CD4-positive, alpha-beta T cell (primary cell): ENCODE results near the gene PSENEN. TPM values are rescaled to one million over a fixed set of nuclear protein-coding genes. Genes with fewer than 3 reads are reported as not detected.
A peak's percentile ranks its signal among the peaks of the same experiment; 100 is the strongest.

Experiments
- ATAC-seq: fragments of 200-7000 bp; cut with Tn5 transposase; one replicate; pipeline ENCODE4 v1.10.0; 2022; ENCODE audit warnings: mild to moderate bottlenecking; ENCODE audit not compliant: poor library complexity
- CTCF ChIA-PET: fragments of 350-600 bp; sonication (Branson Sonifier 250); formaldehyde crosslinking; loops from one replicate; lab custom pipeline; 2021; ENCODE audit warnings: antibody characterized with exemption, inconsistent platforms; lab: Charles Lee
- POLR2A ChIA-PET: fragments of 350-600 bp; sonication (Branson Sonifier 250); formaldehyde crosslinking; loops from one replicate; lab custom pipeline; 2021; ENCODE audit warnings: antibody characterized with exemption, inconsistent platforms; lab: Charles Lee
- DNase-seq, 14 experiments: peaks; one replicate each; pipeline ENCODE4 v3.0.0-alpha.2; 2013 to 2020; ENCODE audit warnings: mixed read lengths in 2 of 14
- H3K27ac ChIP-seq, 2 donors: one replicate each; pipeline versions ENCODE4 v1.5.1 to v1.7.0; 2013; ENCODE audit warnings: low read length in 2 of 2, low read depth in 1 of 2, mild to moderate bottlenecking in 1 of 2
- H3K27me3 ChIP-seq, 2 experiments: 1 replicate in 1 of 2; 2 replicates in 1 of 2; pipeline versions ENCODE4 v1.6.1 to v1.7.0; 2013; ENCODE audit warnings: low read length in 2 of 2, control low read depth in 1 of 2, mild to moderate bottlenecking in 1 of 2, moderate library complexity in 1 of 2; ENCODE audit not compliant: insufficient read depth in 2 of 2, control insufficient read depth in 1 of 2
- H3K36me3 ChIP-seq: one replicate; pipeline ENCODE4 v1.6.1; 2013; ENCODE audit warnings: low read length, control low read depth; ENCODE audit not compliant: insufficient read depth
- H3K4me1 ChIP-seq: one replicate; pipeline ENCODE4 v1.6.1; 2013; ENCODE audit warnings: low read length, control low read depth; ENCODE audit not compliant: insufficient read depth
- H3K4me3 ChIP-seq: one replicate; pipeline ENCODE4 v1.5.1; 2013; ENCODE audit warnings: mild to moderate bottlenecking, low read length, moderate library complexity
- H3K9me3 ChIP-seq, 2 experiments: 1 replicate in 1 of 2; 2 replicates in 1 of 2; pipeline versions ENCODE4 v1.6.1 to v1.7.0; 2013; ENCODE audit warnings: low read length in 2 of 2, mild to moderate bottlenecking in 2 of 2, control low read depth in 1 of 2, moderate library complexity in 1 of 2; ENCODE audit not compliant: control insufficient read depth in 1 of 2, insufficient read depth in 1 of 2
- H3K27ac Mint-ChIP-seq: one replicate; pipeline ENCODE4 v1.8.0; 2020; ENCODE audit warnings: mixed read lengths
- H3K27me3 Mint-ChIP-seq: one replicate; pipeline ENCODE4 v1.8.0; 2021; ENCODE audit warnings: mixed read lengths
- H3K36me3 Mint-ChIP-seq: one replicate; pipeline ENCODE4 v1.8.0; 2021; ENCODE audit warnings: low read depth, mixed read lengths
- H3K4me1 Mint-ChIP-seq: one replicate; pipeline ENCODE4 v1.8.0; 2021; ENCODE audit warnings: low read depth, mixed read lengths
- H3K4me3 Mint-ChIP-seq: one replicate; pipeline ENCODE4 v1.8.0; 2020; ENCODE audit warnings: mild to moderate bottlenecking, mixed read lengths
- H3K9me3 Mint-ChIP-seq: one replicate; pipeline ENCODE4 v1.8.0; 2020; ENCODE audit warnings: mixed read lengths
- CTCF ChIP-seq: fragments of 200-600 bp; IDR thresholded peaks from one replicate; pipeline ENCODE4 v1.8.0; 2022; ENCODE audit warnings: antibody characterized with exemption, mild to moderate bottlenecking
- intact Hi-C, 2 experiments: fragments of 100-400 bp; cut with DNase I in 1 of 2; cut with micrococcal nuclease in 1 of 2; formaldehyde crosslinking; loops; one replicate each; pipeline versions ENCODE4 v1.15.1 to v1.9.0; 2023 to 2025; cut with DNase I, micrococcal nuclease
- total RNA-seq, 174 experiments: library from RNA in 2 of 174; stranded (reverse) in 2 of 174; gene quantifications; one replicate each; pipeline ENCODE4 v1.2.3 and lab custom pipeline; 2021 to 2026

Gene PSENEN
- total RNA-seq, 2 experiments from 2014 or later = 7.3 to 9.4 TPM

GRCh38 chr19:35713506-35713850 lies 32.0 kb upstream of the PSENEN start:
- Histone ChIP-seq H3K9me3 (no peaks in the 10 kb centered on the region), H3K4me3 (peak overlapping the region; percentile 9), H3K27ac (peak overlapping the region in 1 of 2 donors; percentile 32), H3K4me1 (peaks cover 75% of the 10 kb centered on the region), H3K36me3 (no peaks in the 10 kb centered on the region), H3K27me3 (no peaks in the 10 kb centered on the region)
- intact Hi-C loops = loop anchor here (1.0 to 10.0 kb wide), 2 partner anchors 11 to 449 kb away; partner anchors contain the start of gene USF2 (in 1 of the 2)
- TF ChIP-seq CTCF = no peak
- no peaks in the 10 kb centered on the region for H3K27me3 Mint-ChIP-seq
- no peaks in the 10 kb centered on the region for H3K9me3 Mint-ChIP-seq
- ChIA-PET POLR2A (interaction anchor here (1.2 to 6.3 kb wide), 4 partner anchors 11 to 32 kb away, joined by 3 to 63 read pairs (median 6); partner anchors contain the start of genes IGFLR1, PSENEN and U2AF1L4), CTCF (interaction anchor here (1.4 kb wide), 1 partner anchor 21 kb away, joined by 3 read pairs; no protein-coding TSS in a partner anchor)
- peaks cover 11% of the 10 kb centered on the region for H3K36me3 Mint-ChIP-seq
- ATAC-seq = no peak
- DNase-seq = peak in 2 of 14 experiments; percentile 37 to 64
- H3K4me3 Mint-ChIP-seq = peak overlapping the region; percentile 83
- H3K27ac Mint-ChIP-seq = peak overlapping the region; percentile 89
- peaks cover 61% of the 10 kb centered on the region for H3K4me1 Mint-ChIP-seq

- Histone ChIP-seq H3K36me3 (no peaks in the 10 kb centered on the region), H3K9me3 (no peaks in the 10 kb centered on the region), H3K4me3 (peak overlapping the region; percentile 9), H3K4me1 (peaks cover 80% of the 10 kb centered on the region), H3K27me3 (no peaks in the 10 kb centered on the region), H3K27ac (no peak overlapping the region)
- CTCF ChIA-PET = no interaction called here
- intact Hi-C loops = loop anchor here (1.0 to 10.0 kb wide), 2 partner anchors 12 to 449 kb away; partner anchors contain the start of gene USF2 (in 1 of the 2)
- H3K4me1 Mint-ChIP-seq = peaks cover 66% of the 10 kb centered on the region
- H3K9me3 Mint-ChIP-seq = no peaks in the 10 kb centered on the region
- peak overlapping the region; percentile 89 for H3K27ac Mint-ChIP-seq
- DNase-seq = no peak
- H3K27me3 Mint-ChIP-seq = no peaks in the 10 kb centered on the region
- TF ChIP-seq CTCF = no peak
- peak overlapping the region; percentile 83 for H3K4me3 Mint-ChIP-seq
- H3K36me3 Mint-ChIP-seq = peaks cover 11% of the 10 kb centered on the region
- POLR2A ChIA-PET = interaction anchor here (1.2 to 6.3 kb wide), 3 partner anchors 12 to 31 kb away, joined by 3 to 63 read pairs (median 6); partner anchors contain the start of genes PSENEN and U2AF1L4
- no peak for ATAC-seq
Observed at GRCh38 chr19:35713904-35714495, 31.5 kb upstream of the PSENEN start.

DNA sequence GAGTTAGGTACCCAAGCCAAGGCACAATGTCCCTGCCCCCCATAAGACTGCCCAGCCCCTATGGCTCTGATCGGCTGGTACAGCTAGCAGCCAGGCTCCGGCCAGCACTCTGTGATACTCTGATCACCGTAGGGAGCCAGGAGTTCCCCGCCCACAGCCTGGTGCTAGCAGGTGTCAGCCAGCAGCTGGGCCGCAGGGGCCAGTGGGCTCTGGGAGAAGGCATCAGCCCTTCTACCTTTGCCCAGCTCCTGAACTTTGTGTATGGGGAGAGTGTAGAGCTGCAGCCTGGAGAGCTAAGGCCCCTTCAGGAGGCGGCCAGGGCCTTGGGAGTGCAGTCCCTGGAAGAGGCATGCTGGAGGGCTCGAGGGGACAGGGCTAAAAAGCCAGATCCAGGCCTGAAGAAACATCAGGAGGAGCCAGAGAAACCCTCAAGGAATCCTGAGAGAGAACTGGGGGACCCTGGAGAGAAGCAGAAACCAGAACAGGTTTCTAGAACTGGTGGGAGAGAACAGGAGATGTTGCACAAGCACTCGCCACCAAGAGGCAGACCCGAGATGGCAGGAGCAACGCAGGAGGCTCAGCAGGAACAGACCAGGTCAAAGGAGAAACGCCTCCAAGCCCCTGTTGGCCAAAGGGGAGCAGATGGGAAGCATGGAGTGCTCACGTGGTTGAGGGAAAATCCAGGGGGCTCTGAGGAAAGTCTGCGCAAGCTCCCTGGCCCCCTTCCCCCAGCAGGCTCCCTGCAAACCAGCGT lies 30.7 kb upstream of the PSENEN start:
- Histone ChIP-seq H3K9me3 (no peaks in the 10 kb centered on the region), H3K27ac (no peak overlapping the region), H3K36me3 (peaks cover 3% of the 10 kb centered on the region), H3K27me3 (no peaks in the 10 kb centered on the region), H3K4me1 (peaks cover 88% of the 10 kb centered on the region), H3K4me3 (no peak overlapping the region)
- DNase-seq = peak in 2 of 14 experiments; percentile 26 to 41
- H3K36me3 Mint-ChIP-seq = peaks cover 17% of the 10 kb centered on the region
- H3K4me3 Mint-ChIP-seq = peak overlapping the region; percentile 83
- TF ChIP-seq CTCF = no peak
- peak overlapping the region; percentile 89 for H3K27ac Mint-ChIP-seq
- H3K4me1 Mint-ChIP-seq = peaks cover 73% of the 10 kb centered on the region
- no peaks in the 10 kb centered on the region for H3K27me3 Mint-ChIP-seq
- intact Hi-C loops = loop anchor here (5.0 to 10.0 kb wide), 3 partner anchors 43 to 450 kb away; partner anchors contain the start of genes COX6B1 (in 1 of the 2), HSPB6 (in 1 of the 2), PROSER3 (in 1 of the 2) and USF2 (in 1 of the 2)
- no peaks in the 10 kb centered on the region for H3K9me3 Mint-ChIP-seq
- POLR2A ChIA-PET = interaction anchor here (1.0 to 6.3 kb wide), 4 partner anchors 12 to 30 kb away, joined by 3 to 63 read pairs (median 4); partner anchors contain the start of gene U2AF1L4
- ATAC-seq = no peak
- CTCF ChIA-PET = no interaction called here
